SK-N-SH (cell line): ENCODE measurements around the gene MYB. TPM values are rescaled to one million over a fixed set of nuclear protein-coding genes. Genes with fewer than 3 reads are reported as not detected.

ENCODE experiments used
- CTCF ChIA-PET: fragments of 300-600, 350-600 bp; formaldehyde crosslinking; extraction: SDS; loops from one replicate; lab custom pipeline; 2021; lab: Yijun Ruan, JAX
- POLR2A ChIA-PET: fragments of 350-600 bp; sonication (Branson Sonifier 250); formaldehyde crosslinking; extraction: SDS; loops from one replicate; lab custom pipeline; 2020; ENCODE audit warnings: antibody characterized with exemption, inconsistent platforms; lab: Yijun Ruan, JAX
- DNase-seq: peaks from one replicate; pipeline ENCODE4 v3.0.0; 2012
- H2AFZ ChIP-seq: fragments of 200-600 bp; sonication (generic); 2 replicates; pipeline ENCODE4 v1.8.1; 2016; ENCODE audit warnings: antibody characterized with exemption, mild to moderate bottlenecking, low read depth
- H3F3A ChIP-seq: fragments of 200-600 bp; sonication (generic); replicated peaks from 2 replicates; pipeline ENCODE3; 2016; ENCODE audit warnings: antibody characterized with exemption, mild to moderate bottlenecking; ENCODE audit not compliant: insufficient read depth
- H3K27ac ChIP-seq, 2 experiments: fragments of 200-500 bp in 1 of 2; fragments of 200-600 bp in 1 of 2; sonication (Bioruptor generic) in 1 of 2; sonication (generic), shearing (Covaris generic) in 1 of 2; 2 replicates each; pipeline versions ENCODE4 v1.5.1 to v1.6.1; 2014 to 2016; ENCODE audit warnings: low read depth in 2 of 2, inconsistent platforms in 1 of 2, low read length in 1 of 2, mild to moderate bottlenecking in 1 of 2, mixed read lengths in 1 of 2
- H3K27me3 ChIP-seq: fragments of 200-600 bp; sonication (generic), shearing (Covaris generic); 2 replicates; pipeline ENCODE4 v1.6.1; 2016; ENCODE audit warnings: mixed run types; ENCODE audit not compliant: insufficient read depth
- H3K36me3 ChIP-seq, 2 experiments: fragments of 200-500 bp in 1 of 2; fragments of 200-600 bp in 1 of 2; sonication (Bioruptor generic) in 1 of 2; sonication (generic) in 1 of 2; replicated peaks in 1 of 2; 2 replicates each; pipeline versions ENCODE3 to v1.5.1; 2014 to 2016; ENCODE audit warnings: low read length in 1 of 2, mild to moderate bottlenecking in 1 of 2; ENCODE audit not compliant: insufficient read depth in 2 of 2, control insufficient read depth in 1 of 2
- H3K4me1 ChIP-seq, 2 experiments: fragments of 200-500 bp in 1 of 2; fragments of 200-600 bp in 1 of 2; sonication (Bioruptor generic) in 1 of 2; sonication (generic), shearing (Covaris generic) in 1 of 2; 2 replicates each; pipeline versions ENCODE4 v1.5.1 to v1.6.1; 2014 to 2016; ENCODE audit warnings: low read depth in 1 of 2, low read length in 1 of 2, mixed run types in 1 of 2; ENCODE audit not compliant: insufficient read depth in 2 of 2, control insufficient read depth in 1 of 2
- H3K4me2 ChIP-seq: fragments of 200-600 bp; sonication (generic), shearing (Covaris generic); 2 replicates; pipeline ENCODE4 v1.6.1; 2017; ENCODE audit warnings: mixed run types
- H3K4me3 ChIP-seq, 2 experiments: fragments of 200-500 bp in 1 of 2; fragments of 200-600 bp in 1 of 2; sonication (Bioruptor generic) in 1 of 2; sonication (generic), shearing (Covaris generic) in 1 of 2; 2 replicates each; pipeline versions ENCODE4 v1.5.1 to v1.8.1; 2014 to 2016; ENCODE audit warnings: low read depth in 2 of 2, inconsistent platforms in 1 of 2, low read length in 1 of 2, mild to moderate bottlenecking in 1 of 2, mixed read lengths in 1 of 2, moderate library complexity in 1 of 2
- H3K79me2 ChIP-seq: fragments of 200-600 bp; sonication (generic); 2 replicates; pipeline ENCODE4 v1.8.1; 2017; ENCODE audit warnings: mild to moderate bottlenecking; ENCODE audit not compliant: insufficient read depth
- H3K9ac ChIP-seq: fragments of 200-600 bp; sonication (generic); 2 replicates; pipeline ENCODE4 v1.6.1; 2017; ENCODE audit warnings: mixed run types
- H3K9me2 ChIP-seq: fragments of 200-600 bp; sonication (generic); 2 replicates; pipeline ENCODE4 v1.6.1; 2017; ENCODE audit warnings: mixed run types
- H3K9me3 ChIP-seq: fragments of 200-600 bp; sonication (generic); 2 replicates; pipeline ENCODE4 v1.6.1; 2017; ENCODE audit warnings: mixed run types, mild to moderate bottlenecking, moderate library complexity
- H4K20me1 ChIP-seq: fragments of 200-600 bp; sonication (generic); 2 replicates; pipeline ENCODE4 v1.6.1; 2017; ENCODE audit warnings: mild to moderate bottlenecking, mixed run types; ENCODE audit not compliant: insufficient read depth
- CHD2 ChIP-seq: fragments of 150-350 bp; IDR thresholded peaks from 2 replicates; pipeline ENCODE4 v1.6.1; 2018; ENCODE audit warnings: low read length; ENCODE audit not compliant: partially characterized antibody
- FOSL2 ChIP-seq: IDR thresholded peaks from 2 replicates; pipeline ENCODE4 v1.4.0; 2012; ENCODE audit warnings: low read depth, mild to moderate bottlenecking, moderate library complexity, borderline replicate concordance
- GATA2 ChIP-seq: sonication (generic); formaldehyde crosslinking; IDR thresholded peaks from 2 replicates; pipeline ENCODE4 v1.5.0; 2020; ENCODE audit warnings: mild to moderate bottlenecking, missing genetic modification reagents
- NRF1 ChIP-seq: IDR thresholded peaks from 2 replicates; pipeline ENCODE4 v1.6.1; 2012; ENCODE audit warnings: low read depth, mild to moderate bottlenecking, low read length
- RCOR1 ChIP-seq: fragments of 150-350 bp; IDR thresholded peaks from 2 replicates; pipeline ENCODE4 v1.6.1; 2017; ENCODE audit warnings: antibody characterized with exemption, low read length
- REST ChIP-seq: IDR thresholded peaks from 2 replicates; pipeline ENCODE4 v1.6.1; 2012; ENCODE audit warnings: mild to moderate bottlenecking, low read depth, low read length, moderate library complexity
- TEAD4 ChIP-seq: IDR thresholded peaks from 2 replicates; pipeline ENCODE4 v1.4.0; 2012; ENCODE audit warnings: mild to moderate bottlenecking, borderline replicate concordance; ENCODE audit not compliant: insufficient read depth
- USF2 ChIP-seq: fragments of 150-350 bp; IDR thresholded peaks from 2 replicates; pipeline ENCODE4 v1.6.1; 2017; ENCODE audit warnings: antibody characterized with exemption, low read length, low read depth, borderline replicate concordance
- WGBS: methylation state at CpG from one replicate; pipeline ENCODE4 v1.1.6; 2017; ENCODE audit warnings: low lambda C conversion rate; 5-methylcytosine and 5-hydroxymethylcytosine counted together
- polyA plus RNA-seq, 3 experiments: library from polyadenylated mRNA; depleted of rRNA; stranded (reverse); fragments of >200 nt; gene quantifications; 2 replicates each; pipeline ENCODE4 v1.2.3, GENCODE V29; 2012

Gene MYB
- polyA plus RNA-seq, 1 of the 3 experiments (the other 2 are of a cell fraction) = 0.85 TPM

DNA sequence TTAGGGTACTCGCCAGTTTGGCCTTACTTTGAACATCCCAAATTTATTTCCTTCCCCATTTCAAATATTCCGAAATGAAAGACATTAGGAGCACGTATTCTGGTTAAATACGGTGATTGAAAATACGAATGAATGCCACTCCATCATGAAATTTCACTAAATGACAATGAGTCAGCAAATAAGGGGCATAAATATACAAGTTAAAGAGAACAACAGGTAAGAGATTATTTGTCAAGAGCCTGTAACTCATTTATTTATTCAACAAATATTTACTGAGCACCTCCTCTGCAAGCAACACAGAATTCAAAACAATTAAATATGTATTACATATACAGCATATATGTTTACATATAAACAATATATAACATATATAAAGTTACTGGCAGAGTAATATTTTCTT, 44.8 kb downstream of the MYB start:
- H3K4me3 ChIP-seq = no peak overlapping the region
- CTCF ChIA-PET = no interaction called here
- no peak overlapping the region for H2AFZ ChIP-seq
- H3K79me2 ChIP-seq = no peaks in the 10 kb centered on the region
- H3K27me3 ChIP-seq = no peaks in the 10 kb centered on the region
- H4K20me1 ChIP-seq = no peaks in the 10 kb centered on the region
- no peak overlapping the region for H3K27ac ChIP-seq
- POLR2A ChIA-PET = no interaction called here
- no peaks in the 10 kb centered on the region for H3K36me3 ChIP-seq
- no peaks in the 10 kb centered on the region for H3K9me3 ChIP-seq
- H3K9me2 ChIP-seq = no peaks in the 10 kb centered on the region
- peaks cover 3% of the 10 kb centered on the region for H3F3A ChIP-seq
- TF ChIP-seq USF2 (no peak), TEAD4 (no peak), RCOR1 (no peak), NRF1 (no peak), REST (no peak), GATA2 (CRISPR knock-in tag) (no peak), CHD2 (no peak)
- 93% methylated on average over 5 of the region's 5 CpGs for WGBS
- H3K4me2 ChIP-seq = no peak overlapping the region
- H3K4me1 ChIP-seq = no peaks in the 10 kb centered on the region; a peak in 1 of 4 replicates
- DNase-seq = no peak
- H3K9ac ChIP-seq = no peak overlapping the region

GRCh38 chr6:135226537-135226936, 45.4 kb downstream of the MYB start:
- Histone ChIP-seq H3K4me3 (no peak overlapping the region), H4K20me1 (no peaks in the 10 kb centered on the region), H3K4me1 (no peaks in the 10 kb centered on the region; a peak in 1 of 4 replicates), H3K9ac (no peak overlapping the region), H3K9me2 (no peaks in the 10 kb centered on the region), H2AFZ (no peak overlapping the region), H3K4me2 (no peak overlapping the region), H3K9me3 (no peaks in the 10 kb centered on the region), H3K36me3 (no peaks in the 10 kb centered on the region), H3K27ac (no peak overlapping the region), H3K27me3 (no peaks in the 10 kb centered on the region), H3F3A (peaks cover 9% of the 10 kb centered on the region), H3K79me2 (no peaks in the 10 kb centered on the region)
- ChIA-PET POLR2A (no interaction called here), CTCF (no interaction called here)
- WGBS = 69% methylated on average over 1 of the region's 1 CpG
- no peak for TF ChIP-seq FOSL2
- DNase-seq = no peak
